Left hindlimb (tissue), 1 donor: ENCODE measurements around the gene TERB1.
"Not testable (repeated sequence)": the region's sequence is repeated elsewhere in the genome, so short reads cannot be mapped to it uniquely, and the experiment has no call there.

ENCODE experiments used
- DNase-seq: peaks from one replicate; pipeline ENCODE4 v3.0.0-alpha.2; 2018

TERB1 gene

GRCh38 chr16:66811043-66811442, 9.7 kb upstream of the TERB1 start:
- no peak for DNase-seq

- DNase-seq = no peak
Measured at GRCh38 chr16:66810391-66810790, 9.0 kb upstream of the TERB1 start.

- DNase-seq = no peak
Measured at GRCh38 chr16:66809765-66810164, 8.4 kb upstream of the TERB1 start.

- no peak for DNase-seq
Measured at GRCh38 chr16:66802159-66802558, 775 bp upstream of the TERB1 start.

- no peak for DNase-seq
Measured at GRCh38 chr16:66800856-66801255, 528 bp downstream of the TERB1 start.

- no peak for DNase-seq
Measured at GRCh38 chr16:66798161-66798560, 3.2 kb downstream of the TERB1 start.

- DNase-seq = not testable (repeated sequence)
Measured at GRCh38 chr16:66793984-66794383, 7.4 kb downstream of the TERB1 start.

- no peak for DNase-seq
Measured at GRCh38 chr16:66790130-66790733, 11.2 kb downstream of the TERB1 start.

- no peak for DNase-seq
Measured at GRCh38 chr16:66787427-66787826, 14.0 kb downstream of the TERB1 start.

- no peak for DNase-seq
Measured at GRCh38 chr16:66786551-66786950, 14.8 kb downstream of the TERB1 start.

- no peak for DNase-seq
Measured at GRCh38 chr16:66776457-66776856, 24.9 kb downstream of the TERB1 start.

- DNase-seq = no peak
Measured at GRCh38 chr16:66774981-66775380, 26.4 kb downstream of the TERB1 start.

- DNase-seq = no peak
Measured at GRCh38 chr16:66758086-66758485, 43.3 kb downstream of the TERB1 start.

GRCh38 chr16:66754819-66755218, 46.6 kb downstream of the TERB1 start:
- DNase-seq = no peak

GRCh38 chr16:66754211-66754610, 47.2 kb downstream of the TERB1 start:
- DNase-seq = no peak

- DNase-seq = no peak
Measured at GRCh38 chr16:66752958-66753357, 48.4 kb downstream of the TERB1 start.

- no peak for DNase-seq
Measured at GRCh38 chr16:66752379-66752778, 49.0 kb downstream of the TERB1 start.

- DNase-seq = no peak
Measured at GRCh38 chr16:66751992-66752322, 49.4 kb downstream of the TERB1 start.

GRCh38 chr16:66751303-66751991, 49.9 kb downstream of the TERB1 start, which contains the start of gene DYNC1LI2:
Gene DYNC1LI2, minus strand, starts transcription at chr16:66751609. Its CDS starts 18 bp downstream, at chr16:66751591.
- peak; percentile 90 for DNase-seq

- no peak for DNase-seq
Measured at GRCh38 chr16:66751053-66751302, 50.4 kb downstream of the TERB1 start.

- no peak for DNase-seq
Measured at GRCh38 chr16:66750279-66751052, 50.9 kb downstream of the TERB1 start.

- DNase-seq = no peak
Measured at GRCh38 chr16:66746682-66747081, 54.7 kb downstream of the TERB1 start.

- no peak for DNase-seq
Measured at GRCh38 chr16:66746048-66746447, 55.3 kb downstream of the TERB1 start.
